ENCODE data around the gene GRIA1.

- TF ChIP-seq CTCF (IDR thresholded peaks at IDR 0.05; ENCODE audit: low read depth, low read length), result no peak
- no peak for TF ChIP-seq EZH2phosphoT487 (IDR thresholded peaks at IDR 0.05; ENCODE audit: low read depth)
Observed at GRCh38 chr5:153793699-153794098, 303.2 kb downstream of the GRIA1 start.
